Activated CD8-positive, alpha-beta memory T cell treated with anti-CD3 and anti-CD28 coated beads, Interleukin-2, amount 50 U/mL, for 24 hours (primary cell): ENCODE measurements around the gene CPB2.

ENCODE experiments used
- DNase-seq: peaks from one replicate; pipeline ENCODE4 v3.0.0-alpha.2; 2020; ENCODE audit errors: extremely low read depth

Gene CPB2

DNA sequence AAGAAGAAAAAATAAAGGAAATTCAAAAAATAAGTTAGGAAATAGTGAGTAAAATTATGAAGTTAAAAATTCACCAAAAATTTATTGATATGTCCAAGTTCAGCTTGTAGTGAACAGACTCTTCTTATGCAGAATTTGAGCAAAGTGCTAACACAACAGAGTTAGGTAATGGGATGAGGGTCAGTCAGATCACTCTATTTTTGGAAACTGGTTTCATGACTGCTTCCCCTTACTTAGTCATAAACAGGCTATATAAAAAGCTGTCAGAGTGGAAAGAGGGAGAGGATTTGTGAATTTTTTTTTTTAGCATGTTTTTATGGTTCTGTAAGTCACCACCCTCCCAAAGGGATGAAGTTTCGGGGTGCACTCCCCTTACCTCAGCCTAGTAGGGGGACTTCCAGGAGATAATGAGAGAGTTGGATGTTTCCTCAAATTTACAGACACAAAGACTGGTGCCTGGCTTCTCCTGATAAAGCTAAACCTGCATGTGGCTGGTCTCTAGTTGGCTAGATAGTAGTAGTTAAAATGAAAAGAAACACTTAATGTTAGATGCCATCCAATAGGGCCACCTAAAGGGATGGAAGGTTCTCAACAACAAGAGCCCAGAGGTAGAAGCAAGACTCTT is 4.5 kb downstream of the CPB2 start:
- no peak for DNase-seq

DNA sequence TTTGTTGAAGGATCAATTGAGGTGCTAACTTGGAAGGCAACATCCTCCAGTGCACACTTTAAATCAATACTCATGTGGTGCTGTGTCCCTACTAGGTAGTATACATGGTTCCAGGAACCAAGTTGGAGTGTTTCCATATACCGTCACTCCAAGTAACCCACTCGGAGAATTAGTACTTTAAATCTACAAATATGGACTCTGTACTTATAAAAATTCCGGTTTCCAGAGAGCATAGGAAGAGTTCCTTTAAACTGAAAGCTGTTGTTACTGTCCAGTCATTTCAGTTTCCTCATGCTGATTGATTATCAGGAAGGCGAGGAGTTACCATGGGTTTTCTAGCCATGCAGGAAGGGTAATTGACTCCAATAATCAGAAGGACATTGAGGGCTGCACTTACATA is 7.2 kb downstream of the CPB2 start:
- DNase-seq, result no peak

DNA sequence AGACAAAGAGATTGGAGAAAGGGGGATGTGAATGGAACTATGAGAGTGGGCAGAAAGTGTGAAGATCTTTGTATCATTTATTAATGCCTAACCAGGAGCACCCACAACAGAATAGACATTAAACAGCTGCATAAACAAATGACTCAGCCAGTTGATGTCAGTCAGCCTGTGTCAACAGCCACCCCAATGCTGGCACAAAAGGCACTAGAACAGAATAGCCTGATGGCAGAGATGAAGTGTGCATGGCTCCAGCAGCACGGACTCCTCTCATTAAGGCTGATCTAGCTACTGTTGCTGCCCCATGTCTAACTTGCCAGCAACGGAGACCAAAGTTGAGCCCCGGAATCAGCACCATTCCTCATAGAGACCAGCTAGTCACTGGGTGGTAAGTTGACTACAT is 7.8 kb downstream of the CPB2 start:
- no peak for DNase-seq

DNA sequence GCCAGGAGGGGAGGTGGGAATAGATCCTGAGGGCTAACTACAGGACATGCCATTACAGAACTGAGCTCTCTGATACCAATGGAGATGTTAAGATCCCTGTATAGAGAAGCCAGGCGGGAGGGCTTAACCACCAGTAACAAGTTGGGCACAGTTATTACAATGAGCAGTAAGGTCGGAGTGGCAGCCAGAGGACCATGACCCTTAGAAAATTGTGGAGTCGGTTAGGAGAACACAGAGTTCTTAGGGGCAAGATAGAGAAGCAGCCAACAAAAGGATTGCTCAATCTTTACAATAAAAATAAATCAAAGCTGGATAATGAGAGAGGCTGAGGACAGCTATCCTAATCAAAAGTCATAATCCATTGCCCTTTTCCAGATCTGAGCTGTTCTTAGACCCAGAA is 10.4 kb downstream of the CPB2 start:
- no peak for DNase-seq

DNA sequence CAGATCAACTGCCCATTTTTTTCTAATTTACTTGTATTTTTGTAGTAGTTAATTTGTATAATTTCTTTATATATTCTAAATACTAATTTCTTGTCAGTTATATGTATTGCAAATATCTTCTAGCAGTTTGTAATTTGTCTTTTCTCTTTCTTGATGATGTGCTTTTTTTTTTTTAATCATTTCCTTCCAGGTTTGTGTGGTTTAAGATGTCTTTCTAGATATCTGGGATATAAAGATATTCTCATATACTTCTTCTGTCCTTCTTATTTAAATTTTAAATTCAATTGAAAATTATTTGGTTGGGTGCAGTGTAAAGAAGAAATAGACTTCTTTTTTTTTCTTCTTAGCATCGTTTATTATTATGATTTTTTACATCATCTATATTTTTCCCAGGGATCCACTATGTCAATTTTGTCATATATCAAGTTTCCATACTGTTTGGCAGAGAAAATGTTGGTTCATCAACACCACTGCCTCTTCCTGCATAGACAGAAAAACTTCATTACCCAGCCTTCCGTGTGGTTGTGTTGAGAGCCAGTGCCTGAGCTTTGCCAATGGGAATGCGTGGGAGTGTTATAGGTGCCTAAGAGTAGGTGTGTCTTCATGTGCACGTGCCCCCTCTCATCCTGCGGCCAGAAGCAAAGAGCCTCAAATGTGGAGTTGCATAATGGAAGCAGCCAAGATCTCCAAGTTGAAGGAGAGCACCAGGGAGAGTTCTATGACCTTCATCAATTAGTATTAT is 15.8 kb downstream of the CPB2 start:
- DNase-seq, result no peak

DNA sequence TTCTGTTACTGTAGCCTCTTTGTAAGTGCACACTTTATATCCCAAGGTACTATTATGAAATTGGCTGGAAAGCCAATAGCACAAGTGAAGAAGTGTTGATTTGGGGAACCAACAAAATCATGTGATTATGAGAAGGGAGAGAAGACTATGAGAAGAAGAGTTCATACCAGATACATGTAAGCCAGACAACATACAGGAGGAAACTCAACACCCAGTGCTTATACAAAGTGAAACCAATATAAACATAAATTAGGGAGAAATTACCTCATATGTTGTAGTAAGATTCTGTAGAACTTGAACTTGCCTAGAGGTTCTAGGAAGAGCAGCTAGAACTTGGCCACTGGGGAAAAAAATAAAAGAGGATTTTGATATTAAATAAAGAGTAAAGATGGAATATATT is 17.4 kb downstream of the CPB2 start:
- no peak for DNase-seq

DNA sequence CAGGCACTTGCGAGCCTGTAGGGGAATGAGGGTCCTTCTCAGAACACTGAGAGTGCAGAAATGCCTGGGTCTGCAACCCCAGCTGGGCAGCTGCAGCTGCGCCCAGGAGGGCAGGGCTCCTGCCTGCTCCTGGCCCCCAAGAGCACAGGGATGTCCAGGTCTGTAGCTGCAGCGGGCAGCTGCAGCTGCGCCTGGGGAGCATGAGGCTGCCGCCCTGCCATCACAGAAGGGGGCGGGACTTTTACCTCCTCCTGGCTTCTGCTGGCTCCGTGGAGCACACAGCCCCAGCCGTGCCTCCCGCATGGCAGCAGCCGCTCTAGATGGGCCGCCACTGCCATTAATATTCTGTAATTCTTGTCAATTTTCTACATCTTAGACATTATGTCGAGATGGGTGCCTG is 17.8 kb downstream of the CPB2 start:
- DNase-seq, result no peak

DNA sequence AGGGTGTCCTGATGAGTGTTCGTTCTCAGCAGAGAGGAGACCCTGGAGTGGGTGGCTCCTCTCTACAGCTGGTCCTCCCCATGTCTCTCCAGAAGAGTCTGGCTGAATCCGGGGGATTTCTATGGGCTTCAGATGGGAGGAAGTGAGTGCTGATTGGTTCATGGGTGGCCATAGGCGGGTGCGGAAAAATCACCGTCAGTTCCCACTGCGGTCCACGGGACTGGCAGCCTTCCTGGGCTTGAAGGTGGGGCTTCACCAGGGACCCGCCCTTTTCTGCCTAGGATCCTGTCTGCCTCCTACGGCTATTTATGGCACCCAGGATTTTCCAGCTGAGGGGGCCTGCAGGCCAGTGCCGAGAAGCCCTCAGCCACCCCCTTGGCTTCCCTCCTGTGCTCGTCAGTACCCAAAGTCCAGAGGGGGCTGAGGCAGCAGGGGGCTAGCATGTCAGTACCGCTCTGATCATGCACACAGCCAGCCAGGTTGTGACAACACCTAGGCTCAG is 18.4 kb downstream of the CPB2 start:
- no peak for DNase-seq

DNA sequence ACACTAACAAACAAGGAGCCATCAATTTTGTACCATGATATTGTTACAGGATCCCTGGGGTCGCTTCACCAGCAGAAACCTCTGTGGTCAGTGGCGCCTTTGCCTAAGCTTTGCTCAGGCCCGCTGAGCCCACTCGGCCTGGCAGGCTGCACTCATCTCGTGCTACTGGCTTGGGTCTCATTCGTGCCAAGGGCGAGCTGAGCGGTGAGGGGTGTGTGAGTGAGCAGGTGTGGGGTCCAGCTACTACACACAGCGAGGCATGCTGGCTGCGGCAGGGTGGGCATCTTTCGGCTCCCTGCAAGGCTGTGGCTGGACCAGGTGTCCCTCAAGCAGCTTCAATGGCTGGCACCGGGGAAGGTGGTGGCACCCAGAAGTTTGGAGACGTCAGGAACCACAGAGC is 19.1 kb downstream of the CPB2 start:
- DNase-seq, result no peak

DNA sequence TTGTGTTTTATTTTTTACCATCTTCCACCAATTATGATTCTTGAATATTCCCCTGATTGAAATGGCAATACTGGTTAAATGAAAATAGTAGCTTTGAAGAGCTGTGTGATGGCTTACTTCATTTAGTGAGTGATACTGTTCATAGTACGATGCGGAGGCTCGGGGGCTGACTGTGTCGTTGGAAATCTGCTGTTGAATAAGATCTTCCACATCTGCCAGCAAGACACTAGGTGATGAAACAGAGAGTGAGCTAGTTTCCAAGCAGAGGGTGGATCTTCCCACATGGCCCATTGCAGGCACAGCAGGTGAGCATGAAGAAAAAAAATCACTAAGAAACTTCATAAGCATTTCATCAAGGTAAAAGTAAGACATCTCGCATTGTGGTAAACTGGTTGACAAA is 22.5 kb downstream of the CPB2 start:
- DNase-seq, result no peak

DNA sequence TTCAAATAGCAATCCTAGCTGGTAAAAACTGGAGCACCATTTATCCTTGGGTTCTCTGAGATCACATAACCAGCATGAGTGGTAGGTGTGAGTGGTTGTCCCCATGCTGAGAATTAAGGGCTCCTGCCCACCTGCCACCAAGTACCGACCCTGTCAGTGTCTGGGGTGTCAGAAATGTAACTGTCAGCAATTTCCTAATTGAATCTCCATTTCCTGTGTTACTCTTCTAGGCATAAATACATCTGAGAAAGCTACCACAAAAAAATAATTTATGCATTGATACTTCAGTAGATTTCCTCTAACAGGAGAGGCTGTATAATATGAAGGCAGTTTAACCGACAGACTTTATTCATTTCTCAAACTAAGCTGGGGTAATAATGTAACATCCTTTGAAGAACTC is 25.1 kb downstream of the CPB2 start:
- DNase-seq, result no peak

DNA sequence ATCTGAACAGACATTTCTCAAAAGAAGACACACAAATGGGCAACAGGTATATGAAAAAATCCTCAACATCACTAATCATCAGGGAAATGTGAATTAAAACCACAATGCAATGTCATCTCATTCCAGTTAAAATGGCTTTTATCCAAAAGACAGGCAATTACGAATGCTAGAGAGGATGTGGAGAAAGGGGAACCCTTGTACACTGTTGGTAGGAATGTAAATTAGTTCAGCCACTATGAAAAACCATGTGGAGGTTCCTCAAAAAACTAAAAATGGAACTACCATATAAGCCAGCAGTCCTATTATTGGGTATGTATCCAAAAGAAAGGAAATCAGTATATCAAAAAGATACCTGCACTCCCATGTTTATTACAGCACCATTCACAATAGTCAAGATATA is 27.6 kb downstream of the CPB2 start:
- DNase-seq, result no peak

DNA sequence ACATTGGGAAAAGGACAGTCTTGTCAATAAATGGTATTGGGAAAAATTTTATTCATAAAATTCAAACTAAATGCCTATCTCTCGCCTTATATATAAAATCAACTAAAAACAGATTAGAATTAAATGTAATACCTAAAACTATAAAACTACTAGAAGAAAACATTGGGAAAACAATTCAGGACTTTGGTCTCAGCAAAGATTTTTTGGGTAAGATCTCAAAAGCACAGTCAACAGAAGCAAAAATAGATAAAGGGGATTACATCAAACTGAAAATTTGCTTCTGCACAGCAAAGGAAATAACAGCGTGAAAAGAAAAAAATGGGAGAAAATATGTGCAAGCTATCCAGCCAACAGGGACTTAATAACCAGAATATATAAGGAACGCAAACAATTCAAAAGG is 28.0 kb downstream of the CPB2 start:
- DNase-seq, result no peak

DNA sequence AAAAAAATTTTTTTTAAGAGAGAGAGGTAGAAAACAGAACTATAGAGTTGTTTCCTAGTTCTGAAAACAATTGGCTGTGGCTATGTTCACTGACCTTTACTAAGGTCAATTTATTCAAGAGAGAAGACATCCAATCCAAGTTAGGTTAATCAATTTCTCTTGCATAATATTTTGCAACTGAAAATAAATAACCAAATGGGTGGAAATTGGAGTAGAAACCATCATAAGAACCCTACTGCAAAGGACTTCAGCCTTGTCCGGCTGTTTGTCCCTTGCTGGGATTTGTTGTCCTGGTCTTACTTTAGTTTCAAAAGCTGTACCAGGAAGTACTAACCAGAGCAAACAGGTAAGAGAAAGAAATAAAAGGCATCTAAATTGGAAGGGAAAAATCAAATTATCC is 29.0 kb downstream of the CPB2 start:
- DNase-seq, result no peak

DNA sequence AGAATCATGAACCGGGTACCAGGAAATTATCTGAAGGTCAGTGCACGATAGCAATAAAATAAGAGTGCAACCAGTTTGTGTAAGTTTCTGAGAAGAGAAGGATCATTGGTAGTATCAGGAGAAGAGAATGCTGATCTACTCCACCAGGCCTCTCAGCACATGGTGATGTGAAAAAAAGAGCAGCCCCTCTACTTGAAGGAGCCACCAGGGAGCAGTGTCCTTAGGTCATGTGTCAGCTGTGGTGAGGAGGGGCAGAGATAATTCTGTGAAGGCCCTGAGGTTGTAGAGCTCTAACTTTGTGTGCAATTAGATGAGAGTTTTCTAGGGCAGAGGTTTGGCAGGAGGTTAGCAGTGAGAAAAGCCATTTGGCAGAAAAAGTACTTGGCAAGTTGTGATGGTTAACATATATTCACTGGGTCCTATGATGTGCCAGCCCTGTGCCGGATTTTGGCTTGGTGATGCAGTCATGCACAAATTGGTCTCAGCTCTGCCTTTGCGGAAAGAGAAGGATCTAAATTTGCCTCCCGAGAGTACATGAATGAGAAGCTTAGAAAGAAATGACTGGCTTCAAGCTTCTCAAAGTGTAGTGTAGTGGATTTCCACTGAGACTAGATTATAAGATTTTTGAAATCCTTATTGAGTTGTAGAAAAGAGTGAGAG is 33.1 kb downstream of the CPB2 start:
- DNase-seq, result no peak

DNA sequence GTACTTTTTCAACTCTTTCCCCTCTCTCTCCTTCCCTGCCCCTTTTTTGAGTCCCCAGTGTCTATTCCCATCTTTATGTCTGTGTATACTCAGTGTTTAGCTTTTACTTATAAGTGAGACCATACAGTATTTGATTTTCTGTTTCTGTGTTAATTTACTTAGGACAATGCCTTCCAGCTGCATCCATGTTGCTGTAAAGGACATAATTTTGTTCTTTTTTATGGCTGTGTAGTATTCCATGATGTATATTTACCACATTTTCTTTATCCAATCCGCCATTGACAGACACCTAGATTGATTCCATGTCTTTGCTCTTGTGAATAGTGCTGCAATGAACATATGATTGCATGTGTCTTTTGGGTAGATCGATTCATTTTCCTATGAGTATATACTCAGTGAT is 41.5 kb downstream of the CPB2 start:
- DNase-seq, result no peak

DNA sequence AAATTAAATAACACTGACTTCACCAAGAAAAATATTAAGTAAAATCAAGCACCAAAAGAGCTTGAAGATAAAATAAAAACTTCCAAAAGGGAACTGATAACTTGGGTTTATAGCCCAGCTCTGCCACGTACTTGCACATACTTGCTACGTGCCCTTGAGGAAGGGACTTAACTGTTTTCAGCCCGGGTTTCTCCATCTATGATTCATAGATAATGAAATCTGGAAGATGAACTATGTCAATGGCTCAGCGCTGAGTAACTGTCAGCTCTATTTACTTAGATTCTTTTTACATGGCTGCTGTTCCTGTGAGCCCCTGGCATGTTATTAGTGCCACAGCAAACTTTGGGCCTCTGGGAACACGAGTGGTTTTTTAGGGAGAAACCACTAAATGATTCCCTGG is 42.6 kb downstream of the CPB2 start:
- no peak for DNase-seq

DNA sequence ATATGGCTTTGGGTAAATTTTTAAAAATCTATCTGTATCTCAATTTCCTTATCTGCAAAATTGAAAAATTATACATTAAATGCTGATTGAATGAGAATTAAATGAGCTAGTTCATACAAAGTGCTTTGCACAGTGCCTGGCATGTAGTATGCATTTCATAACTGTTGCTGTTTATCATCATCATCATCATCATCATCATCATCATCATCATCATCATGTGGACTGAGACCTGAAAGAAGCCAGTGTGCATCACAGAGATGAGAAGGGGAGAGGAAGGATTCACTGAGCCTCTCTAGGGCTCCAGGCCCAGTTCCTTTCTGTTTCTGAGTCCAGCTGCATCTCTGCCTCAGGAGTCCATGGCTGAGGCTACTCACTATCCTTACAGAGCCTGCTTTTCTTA is 45.4 kb downstream of the CPB2 start:
- no peak for DNase-seq

DNA sequence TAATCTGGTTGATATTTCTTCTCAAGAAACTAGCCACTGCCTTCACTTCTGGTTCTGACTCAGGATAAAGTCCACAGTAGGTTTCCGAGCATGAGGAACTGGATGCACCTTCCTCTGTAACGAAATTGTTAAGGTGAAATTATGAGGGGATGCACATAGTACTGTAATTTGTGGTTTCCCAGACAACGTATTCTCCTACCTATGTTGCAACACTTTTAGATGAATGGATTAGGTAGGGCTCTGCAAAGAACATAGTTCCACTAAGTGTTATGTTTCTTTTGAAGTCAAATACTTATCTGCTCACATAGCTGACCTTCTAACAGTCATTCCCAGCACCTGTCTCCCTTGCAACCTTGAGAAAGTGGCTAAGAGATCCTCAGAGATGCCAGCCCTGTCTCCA is 46.6 kb downstream of the CPB2 start:
- no peak for DNase-seq

DNA sequence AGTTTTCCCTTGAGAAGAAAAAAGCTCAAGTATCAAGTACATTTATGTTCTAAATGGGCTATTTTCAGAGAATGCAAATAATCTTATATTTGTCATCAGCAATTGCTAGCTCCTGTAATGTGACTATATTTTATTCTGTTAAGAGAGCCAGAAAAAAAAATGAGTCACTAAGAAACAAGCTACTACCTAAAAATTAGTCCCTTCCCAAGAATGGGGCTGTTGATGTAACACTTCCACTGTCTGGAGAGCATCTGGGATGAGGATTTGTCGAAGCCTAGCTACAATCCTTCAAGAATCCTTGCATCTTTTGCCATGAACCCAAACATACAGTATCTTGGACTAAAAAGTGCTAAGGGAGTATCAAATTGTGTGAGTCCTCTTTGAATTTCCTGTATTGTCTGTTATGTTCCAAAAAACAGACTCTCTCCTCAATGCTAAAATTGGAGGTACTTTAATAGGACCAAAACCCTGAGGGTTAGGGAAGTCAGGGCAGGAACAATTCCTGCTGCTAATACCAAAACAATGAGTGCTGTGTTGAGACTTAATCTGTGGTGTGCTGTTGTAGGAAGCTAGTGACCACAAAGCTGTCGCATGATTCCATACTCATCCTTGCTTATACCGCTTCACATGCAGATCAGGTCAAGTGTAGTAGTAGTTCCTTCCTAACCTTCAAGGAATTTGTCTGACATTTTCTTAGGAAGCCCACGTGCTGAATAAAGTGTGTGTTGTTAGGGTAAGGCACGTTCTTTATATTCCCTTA is 47.4 kb downstream of the CPB2 start:
- no peak for DNase-seq

DNA sequence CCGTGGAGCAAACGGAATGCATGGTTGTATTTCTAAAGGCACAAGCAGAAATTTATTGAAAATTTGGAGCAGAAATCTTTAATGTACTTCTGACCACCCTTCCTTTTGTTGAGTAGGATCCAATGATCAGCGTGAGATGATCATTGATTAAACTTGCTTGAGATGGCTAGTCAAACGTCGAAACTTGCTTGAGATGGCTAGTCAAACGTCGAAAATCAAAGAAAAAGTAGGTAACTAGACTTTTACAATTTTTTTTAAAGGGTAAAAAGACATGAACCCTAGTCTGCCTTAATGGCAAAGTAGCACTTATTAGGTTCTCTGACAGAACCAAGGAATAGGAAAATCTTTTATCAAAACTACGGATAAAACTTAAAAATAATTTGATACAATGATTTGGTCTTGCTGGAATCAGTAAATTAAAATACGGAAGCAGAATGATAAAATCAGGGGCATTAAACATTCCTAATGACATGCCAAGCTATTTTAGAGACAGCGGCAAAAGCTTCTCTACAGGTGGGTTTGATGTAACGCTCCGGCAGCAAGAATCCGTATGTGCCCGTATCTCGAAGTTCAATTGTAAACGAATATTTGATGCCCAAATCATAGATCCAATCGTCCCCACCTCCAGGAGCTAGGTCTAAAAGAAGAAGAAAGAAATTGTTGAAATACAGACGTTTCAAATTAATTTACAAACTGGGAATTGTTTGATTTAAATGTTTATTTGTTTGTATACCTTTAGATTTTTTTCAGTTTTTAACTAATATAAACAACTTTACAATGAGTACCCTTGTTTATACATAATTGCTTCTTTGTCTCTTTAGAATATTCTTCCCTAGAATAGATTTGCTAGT is 51.4 kb downstream of the CPB2 start:
- no peak for DNase-seq
